CD1c-positive myeloid dendritic cell (primary cell): ENCODE data around the gene L3MBTL4.

Experiments
- DNase-seq: peaks from one replicate; pipeline ENCODE4 v3.0.0-alpha.2; 2016; ENCODE audit errors: extremely low spot score

L3MBTL4 gene

GRCh38 chr18:6044319-6044718, 370.4 kb downstream of the L3MBTL4 start:
- DNase-seq = no peak

GRCh38 chr18:6039055-6039454, 375.7 kb downstream of the L3MBTL4 start:
- DNase-seq = no peak

GRCh38 chr18:6031442-6031841, 383.3 kb downstream of the L3MBTL4 start:
- no peak for DNase-seq

- DNase-seq = no peak
Measured at GRCh38 chr18:6031002-6031401, 383.7 kb downstream of the L3MBTL4 start.

GRCh38 chr18:6024745-6025248, 389.9 kb downstream of the L3MBTL4 start:
- DNase-seq = no peak

- DNase-seq = no peak
Measured at GRCh38 chr18:6023551-6023950, 391.2 kb downstream of the L3MBTL4 start.

GRCh38 chr18:6022845-6023244, 391.9 kb downstream of the L3MBTL4 start:
- DNase-seq = no peak

GRCh38 chr18:6022074-6022444, 392.7 kb downstream of the L3MBTL4 start:
- DNase-seq = no peak

- DNase-seq = peak; percentile 48
Measured at GRCh38 chr18:6021306-6022073, 393.2 kb downstream of the L3MBTL4 start.

GRCh38 chr18:6018671-6019070, 396.0 kb downstream of the L3MBTL4 start:
- DNase-seq = no peak

- DNase-seq = no peak
Measured at GRCh38 chr18:6017171-6017570, 397.5 kb downstream of the L3MBTL4 start.

GRCh38 chr18:6015364-6015763, 399.3 kb downstream of the L3MBTL4 start:
- no peak for DNase-seq

GRCh38 chr18:6013171-6013810, 401.4 kb downstream of the L3MBTL4 start:
- no peak for DNase-seq

GRCh38 chr18:6010921-6011320, 403.8 kb downstream of the L3MBTL4 start:
- no peak for DNase-seq

GRCh38 chr18:6010284-6010683, 404.4 kb downstream of the L3MBTL4 start:
- DNase-seq = no peak

GRCh38 chr18:6009756-6010155, 405.0 kb downstream of the L3MBTL4 start:
- no peak for DNase-seq

- DNase-seq = no peak
Measured at GRCh38 chr18:6004683-6005082, 410.0 kb downstream of the L3MBTL4 start.

- DNase-seq = no peak
Measured at GRCh38 chr18:6004119-6004518, 410.6 kb downstream of the L3MBTL4 start.

GRCh38 chr18:6001867-6002266, 412.8 kb downstream of the L3MBTL4 start:
- DNase-seq = no peak

GRCh38 chr18:5998907-5999306, 415.8 kb downstream of the L3MBTL4 start:
- DNase-seq = no peak

- DNase-seq = no peak
Measured at GRCh38 chr18:5998166-5998881, 416.4 kb downstream of the L3MBTL4 start.

GRCh38 chr18:5997361-5997760, 417.4 kb downstream of the L3MBTL4 start:
- DNase-seq = no peak

- DNase-seq = no peak
Measured at GRCh38 chr18:5995626-5996025, 419.1 kb downstream of the L3MBTL4 start.
